ENCODE data around the gene ALG2. TPM values are rescaled to one million over a fixed set of nuclear protein-coding genes. Genes with fewer than 3 reads are reported as not detected.

ALG2 gene
- total and polyA plus RNA-seq, 2 experiments from 2014 or later, result 31.5 to 39.7 TPM

GRCh38 chr9:99183616-99184015 lies 38.1 kb downstream of the ALG2 start:
- Histone ChIP-seq H3F3A (replicated peaks; ENCODE audit: low read depth) (no peaks in the 10 kb centered on the region), H3K4me1 (ENCODE audit: insufficient read depth) (peaks cover 13% of the 10 kb centered on the region), H3K4me3 (no peak overlapping the region), H4K20me1 (replicated peaks; ENCODE audit: insufficient read depth) (no peaks in the 10 kb centered on the region), H3K36me3 (ENCODE audit: insufficient read depth) (no peaks in the 10 kb centered on the region), H3K9me2 (ENCODE audit: insufficient read depth) (no peaks in the 10 kb centered on the region), H2AFZ (peak overlapping the region; percentile 97; the same call in 1 of the 2 replicates), H3K27me3 (ENCODE audit: insufficient read depth) (no peaks in the 10 kb centered on the region), H3K27ac (ENCODE audit: low read depth) (no peak overlapping the region), H3K79me2 (replicated peaks; ENCODE audit: insufficient read depth) (no peaks in the 10 kb centered on the region), H3K4me2 (no peak overlapping the region)
- DNase-seq (ENCODE audit: low spot score), result no peak
- Mint-ChIP-seq H3K4me3 (no peak overlapping the region), H3K27ac (no peak overlapping the region), H3K36me3 (ENCODE audit: low read depth) (no peaks in the 10 kb centered on the region), H3K4me1 (peaks cover 14% of the 10 kb centered on the region), H3K9me3 (no peaks in the 10 kb centered on the region), H3K27me3 (ENCODE audit: insufficient read depth, low read depth, poor library complexity) (peaks cover 3% of the 10 kb centered on the region)
- ATAC-seq, result no peak
- TF ChIP-seq REST (IDR thresholded peaks at IDR 0.05; ENCODE audit: unreplicated experiment) (no peak), CREB1 (CRISPR knock-in tag; IDR thresholded peaks at IDR 0.05; ENCODE audit: low read depth) (no peak), EZH2 (IDR thresholded peaks at IDR 0.05; ENCODE audit: low read depth, unreplicated experiment) (no peak), POLR2AphosphoS5 (IDR thresholded peaks at IDR 0.05; ENCODE audit: low read depth) (no peak), ZNF331 (CRISPR knock-in tag; IDR thresholded peaks at IDR 0.05; ENCODE audit: low read depth) (no peak)
- TF ChIP-seq, protein P1, sequence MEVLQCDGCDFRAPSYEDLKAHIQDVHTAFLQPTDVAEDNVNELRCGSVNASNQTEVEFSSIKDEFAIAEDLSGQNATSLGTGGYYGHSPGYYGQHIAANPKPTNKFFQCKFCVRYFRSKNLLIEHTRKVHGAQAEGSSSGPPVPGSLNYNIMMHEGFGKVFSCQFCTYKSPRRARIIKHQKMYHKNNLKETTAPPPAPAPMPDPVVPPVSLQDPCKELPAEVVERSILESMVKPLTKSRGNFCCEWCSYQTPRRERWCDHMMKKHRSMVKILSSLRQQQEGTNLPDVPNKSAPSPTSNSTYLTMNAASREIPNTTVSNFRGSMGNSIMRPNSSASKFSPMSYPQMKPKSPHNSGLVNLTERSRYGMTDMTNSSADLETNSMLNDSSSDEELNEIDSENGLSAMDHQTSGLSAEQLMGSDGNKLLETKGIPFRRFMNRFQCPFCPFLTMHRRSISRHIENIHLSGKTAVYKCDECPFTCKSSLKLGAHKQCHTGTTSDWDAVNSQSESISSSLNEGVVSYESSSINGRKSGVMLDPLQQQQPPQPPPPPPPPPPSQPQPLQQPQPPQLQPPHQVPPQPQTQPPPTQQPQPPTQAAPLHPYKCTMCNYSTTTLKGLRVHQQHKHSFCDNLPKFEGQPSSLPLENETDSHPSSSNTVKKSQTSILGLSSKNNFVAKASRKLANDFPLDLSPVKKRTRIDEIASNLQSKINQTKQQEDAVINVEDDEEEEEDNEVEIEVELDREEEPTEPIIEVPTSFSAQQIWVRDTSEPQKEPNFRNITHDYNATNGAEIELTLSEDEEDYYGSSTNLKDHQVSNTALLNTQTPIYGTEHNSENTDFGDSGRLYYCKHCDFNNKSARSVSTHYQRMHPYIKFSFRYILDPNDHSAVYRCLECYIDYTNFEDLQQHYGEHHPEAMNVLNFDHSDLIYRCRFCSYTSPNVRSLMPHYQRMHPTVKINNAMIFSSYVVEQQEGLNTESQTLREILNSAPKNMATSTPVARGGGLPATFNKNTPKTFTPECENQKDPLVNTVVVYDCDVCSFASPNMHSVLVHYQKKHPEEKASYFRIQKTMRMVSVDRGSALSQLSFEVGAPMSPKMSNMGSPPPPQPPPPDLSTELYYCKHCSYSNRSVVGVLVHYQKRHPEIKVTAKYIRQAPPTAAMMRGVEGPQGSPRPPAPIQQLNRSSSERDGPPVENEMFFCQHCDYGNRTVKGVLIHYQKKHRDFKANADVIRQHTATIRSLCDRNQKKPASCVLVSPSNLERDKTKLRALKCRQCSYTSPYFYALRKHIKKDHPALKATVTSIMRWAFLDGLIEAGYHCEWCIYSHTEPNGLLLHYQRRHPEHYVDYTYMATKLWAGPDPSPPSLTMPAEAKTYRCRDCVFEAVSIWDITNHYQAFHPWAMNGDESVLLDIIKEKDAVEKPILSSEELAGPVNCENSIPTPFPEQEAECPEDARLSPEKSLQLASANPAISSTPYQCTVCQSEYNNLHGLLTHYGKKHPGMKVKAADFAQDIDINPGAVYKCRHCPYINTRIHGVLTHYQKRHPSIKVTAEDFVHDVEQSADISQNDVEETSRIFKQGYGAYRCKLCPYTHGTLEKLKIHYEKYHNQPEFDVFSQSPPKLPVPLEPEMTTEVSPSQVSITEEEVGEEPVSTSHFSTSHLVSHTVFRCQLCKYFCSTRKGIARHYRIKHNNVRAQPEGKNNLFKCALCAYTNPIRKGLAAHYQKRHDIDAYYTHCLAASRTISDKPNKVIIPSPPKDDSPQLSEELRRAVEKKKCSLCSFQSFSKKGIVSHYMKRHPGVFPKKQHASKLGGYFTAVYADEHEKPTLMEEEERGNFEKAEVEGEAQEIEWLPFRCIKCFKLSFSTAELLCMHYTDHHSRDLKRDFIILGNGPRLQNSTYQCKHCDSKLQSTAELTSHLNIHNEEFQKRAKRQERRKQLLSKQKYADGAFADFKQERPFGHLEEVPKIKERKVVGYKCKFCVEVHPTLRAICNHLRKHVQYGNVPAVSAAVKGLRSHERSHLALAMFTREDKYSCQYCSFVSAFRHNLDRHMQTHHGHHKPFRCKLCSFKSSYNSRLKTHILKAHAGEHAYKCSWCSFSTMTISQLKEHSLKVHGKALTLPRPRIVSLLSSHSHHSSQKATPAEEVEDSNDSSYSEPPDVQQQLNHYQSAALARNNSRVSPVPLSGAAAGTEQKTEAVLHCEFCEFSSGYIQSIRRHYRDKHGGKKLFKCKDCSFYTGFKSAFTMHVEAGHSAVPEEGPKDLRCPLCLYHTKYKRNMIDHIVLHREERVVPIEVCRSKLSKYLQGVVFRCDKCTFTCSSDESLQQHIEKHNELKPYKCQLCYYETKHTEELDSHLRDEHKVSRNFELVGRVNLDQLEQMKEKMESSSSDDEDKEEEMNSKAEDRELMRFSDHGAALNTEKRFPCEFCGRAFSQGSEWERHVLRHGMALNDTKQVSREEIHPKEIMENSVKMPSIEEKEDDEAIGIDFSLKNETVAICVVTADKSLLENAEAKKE (CRISPR knock-in tag; IDR thresholded peaks at IDR 0.05), result no peak
